Cerebellar nuclear complex (tissue), 1 donor: ENCODE measurements around the gene FAT2.

Experiments
- DNase-seq, 2 experiments: peaks; one replicate each; lab custom pipeline; 2025; lab: John Stamatoyannopoulos, UW

The FAT2 gene, protein sequence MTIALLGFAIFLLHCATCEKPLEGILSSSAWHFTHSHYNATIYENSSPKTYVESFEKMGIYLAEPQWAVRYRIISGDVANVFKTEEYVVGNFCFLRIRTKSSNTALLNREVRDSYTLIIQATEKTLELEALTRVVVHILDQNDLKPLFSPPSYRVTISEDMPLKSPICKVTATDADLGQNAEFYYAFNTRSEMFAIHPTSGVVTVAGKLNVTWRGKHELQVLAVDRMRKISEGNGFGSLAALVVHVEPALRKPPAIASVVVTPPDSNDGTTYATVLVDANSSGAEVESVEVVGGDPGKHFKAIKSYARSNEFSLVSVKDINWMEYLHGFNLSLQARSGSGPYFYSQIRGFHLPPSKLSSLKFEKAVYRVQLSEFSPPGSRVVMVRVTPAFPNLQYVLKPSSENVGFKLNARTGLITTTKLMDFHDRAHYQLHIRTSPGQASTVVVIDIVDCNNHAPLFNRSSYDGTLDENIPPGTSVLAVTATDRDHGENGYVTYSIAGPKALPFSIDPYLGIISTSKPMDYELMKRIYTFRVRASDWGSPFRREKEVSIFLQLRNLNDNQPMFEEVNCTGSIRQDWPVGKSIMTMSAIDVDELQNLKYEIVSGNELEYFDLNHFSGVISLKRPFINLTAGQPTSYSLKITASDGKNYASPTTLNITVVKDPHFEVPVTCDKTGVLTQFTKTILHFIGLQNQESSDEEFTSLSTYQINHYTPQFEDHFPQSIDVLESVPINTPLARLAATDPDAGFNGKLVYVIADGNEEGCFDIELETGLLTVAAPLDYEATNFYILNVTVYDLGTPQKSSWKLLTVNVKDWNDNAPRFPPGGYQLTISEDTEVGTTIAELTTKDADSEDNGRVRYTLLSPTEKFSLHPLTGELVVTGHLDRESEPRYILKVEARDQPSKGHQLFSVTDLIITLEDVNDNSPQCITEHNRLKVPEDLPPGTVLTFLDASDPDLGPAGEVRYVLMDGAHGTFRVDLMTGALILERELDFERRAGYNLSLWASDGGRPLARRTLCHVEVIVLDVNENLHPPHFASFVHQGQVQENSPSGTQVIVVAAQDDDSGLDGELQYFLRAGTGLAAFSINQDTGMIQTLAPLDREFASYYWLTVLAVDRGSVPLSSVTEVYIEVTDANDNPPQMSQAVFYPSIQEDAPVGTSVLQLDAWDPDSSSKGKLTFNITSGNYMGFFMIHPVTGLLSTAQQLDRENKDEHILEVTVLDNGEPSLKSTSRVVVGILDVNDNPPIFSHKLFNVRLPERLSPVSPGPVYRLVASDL (N-terminal part only)

DNA sequence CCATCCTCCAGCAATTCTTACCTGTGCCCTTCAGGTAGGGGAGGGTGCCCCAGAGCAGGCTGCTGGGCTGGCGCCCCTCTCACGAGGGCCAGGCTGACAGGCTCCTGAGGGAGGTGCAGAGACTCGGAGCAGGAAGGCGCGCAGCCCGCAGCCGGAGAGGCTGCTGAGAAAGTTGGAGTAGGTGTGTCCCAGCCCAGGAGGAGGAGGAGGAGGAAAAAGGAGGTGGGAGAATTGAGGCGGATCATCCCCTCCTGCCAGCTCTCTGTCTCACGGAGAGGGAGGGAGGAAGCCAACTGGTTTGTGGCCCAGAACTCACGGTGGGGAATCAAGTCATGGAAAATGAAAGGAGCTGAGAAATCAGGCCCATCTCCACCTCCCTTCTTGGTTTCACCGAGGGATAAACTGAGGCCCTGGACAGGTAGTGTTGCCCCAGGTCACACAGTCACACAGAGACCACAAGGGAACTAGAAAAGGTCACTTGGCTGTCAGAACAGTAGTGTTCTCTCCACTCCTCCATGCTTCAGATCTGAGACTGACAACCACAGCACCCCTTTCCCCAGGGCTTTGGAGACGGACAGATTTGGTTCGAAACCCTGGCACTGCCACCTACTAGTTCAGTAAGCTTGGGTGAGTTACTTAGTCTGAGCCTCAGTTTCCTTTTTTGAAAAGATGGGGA is at the start of gene FAT2:
FAT2 (minus strand) TSS at position 188 of the 676 bp plus-strand sequence. CDS start 22,400 bp downstream, outside the sequence.
- peak; percentile 75 to 88 for DNase-seq

DNA sequence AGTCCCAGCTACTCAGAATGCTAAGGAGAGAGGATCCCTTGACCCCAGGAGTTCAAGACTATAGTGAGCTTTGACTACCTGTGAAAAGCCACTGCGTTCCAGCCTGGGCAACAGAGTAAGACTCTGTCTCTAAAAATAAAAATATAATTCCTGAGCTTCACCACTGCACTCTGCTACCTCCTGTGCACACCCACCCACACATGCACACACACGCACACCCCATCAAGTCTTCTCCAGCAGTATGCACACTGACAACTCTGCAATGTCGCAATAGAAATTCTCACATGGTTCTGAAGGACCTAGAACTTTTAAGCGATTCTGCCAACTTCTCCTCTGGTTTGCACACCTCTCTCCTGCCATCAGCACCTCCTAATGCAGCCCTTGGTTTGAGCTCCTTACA is 47.5 kb upstream of the FAT2 start:
- no peak for DNase-seq

DNA sequence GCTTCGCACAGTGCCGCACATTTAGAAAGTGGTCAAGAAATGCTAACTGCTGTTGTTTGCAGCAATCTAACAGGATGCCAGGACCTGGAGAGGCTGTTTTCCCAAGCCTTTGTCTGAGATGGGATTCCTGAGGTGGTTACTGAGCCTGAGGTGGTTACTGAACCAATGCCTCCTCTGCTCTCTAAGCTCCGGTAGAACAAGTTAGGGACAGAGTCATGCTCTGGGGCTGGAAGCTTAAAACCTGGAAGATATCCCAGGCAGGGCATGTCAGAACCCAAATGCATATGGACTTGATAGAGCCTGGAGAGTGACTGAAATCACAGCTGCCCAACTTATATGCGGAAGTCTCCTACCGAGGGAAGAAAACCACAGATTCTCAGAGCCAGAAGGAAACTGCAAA is 46.5 kb upstream of the FAT2 start:
- DNase-seq = no peak

DNA sequence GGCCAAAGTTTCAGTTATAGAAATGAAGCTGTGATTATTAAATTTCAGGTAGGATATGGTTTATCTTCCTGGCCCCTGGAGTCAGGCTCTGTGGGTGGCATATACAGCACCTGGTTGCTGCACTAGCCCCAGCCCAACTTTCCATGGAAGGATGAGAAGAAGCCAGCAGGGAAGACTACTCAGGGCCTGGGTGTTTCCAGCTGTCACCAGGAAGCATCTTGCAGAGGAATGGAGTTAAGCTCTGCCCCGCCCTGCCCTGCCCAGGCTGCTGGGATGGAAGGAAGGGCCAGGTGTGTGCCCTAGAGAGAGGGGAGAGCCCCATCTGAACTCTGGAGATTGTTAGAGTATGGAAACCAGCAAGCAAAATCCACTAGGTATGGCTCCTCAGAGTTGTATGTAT is 42.8 kb upstream of the FAT2 start:
- no peak for DNase-seq

DNA sequence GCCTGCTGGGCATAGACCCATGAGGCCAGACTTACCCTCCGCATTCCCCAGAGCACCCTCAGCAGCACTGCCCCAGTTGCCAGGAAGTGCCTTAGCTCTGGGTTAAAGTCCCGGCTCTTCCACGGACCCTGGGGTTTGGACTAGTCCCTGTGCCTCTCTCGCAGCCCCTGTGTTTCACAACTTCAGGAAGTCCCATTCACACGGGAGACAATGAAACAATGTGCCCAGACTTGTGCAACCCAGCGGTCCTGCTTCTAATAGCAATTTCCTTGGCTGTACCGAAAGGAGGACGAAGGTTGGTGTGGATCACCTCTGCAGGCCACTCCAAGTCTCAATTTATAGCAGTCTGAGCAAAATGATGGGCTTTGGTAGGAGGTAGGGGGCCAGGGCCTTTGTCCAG is 41.8 kb upstream of the FAT2 start:
- no peak for DNase-seq

DNA sequence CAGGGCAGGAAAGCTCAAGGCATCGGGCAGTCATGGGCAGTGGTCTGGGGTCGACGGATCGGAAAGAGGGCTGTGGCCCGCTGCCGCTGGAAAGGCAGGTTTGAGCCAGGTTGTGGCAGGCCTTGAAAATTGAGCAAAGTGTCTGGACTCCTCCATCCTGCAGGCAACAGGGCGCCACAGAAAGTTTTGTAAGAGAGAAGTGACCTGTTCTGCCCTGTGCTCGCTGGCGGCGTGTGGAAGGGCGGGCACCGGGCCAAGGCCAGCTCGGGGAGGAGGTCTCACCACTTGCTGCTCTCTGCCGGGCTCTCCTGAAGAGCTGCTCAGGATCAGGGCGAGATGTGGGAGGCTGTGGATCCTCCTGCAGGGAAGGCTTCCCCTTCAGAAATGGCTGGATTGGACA is 41.4 kb upstream of the FAT2 start:
- DNase-seq = no peak

DNA sequence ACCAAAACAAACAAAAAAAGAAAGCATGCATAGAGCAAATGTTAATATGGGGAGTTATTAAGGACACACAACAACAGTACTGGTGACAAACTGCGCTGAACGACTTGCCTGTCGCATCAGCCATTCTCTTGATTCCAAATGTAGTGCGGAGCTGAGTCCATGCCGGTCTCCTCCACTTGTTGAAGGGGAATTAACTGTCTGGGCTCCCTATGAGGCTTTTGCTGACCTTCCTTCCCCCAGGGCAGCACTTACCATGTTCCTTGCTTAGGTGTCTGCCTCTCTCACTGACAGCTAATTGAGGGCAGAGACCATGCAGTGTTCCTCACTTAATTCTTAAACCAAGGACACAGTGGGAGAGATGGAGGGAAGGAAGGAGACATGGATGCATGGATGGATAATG is 40.8 kb upstream of the FAT2 start:
- no peak for DNase-seq

DNA sequence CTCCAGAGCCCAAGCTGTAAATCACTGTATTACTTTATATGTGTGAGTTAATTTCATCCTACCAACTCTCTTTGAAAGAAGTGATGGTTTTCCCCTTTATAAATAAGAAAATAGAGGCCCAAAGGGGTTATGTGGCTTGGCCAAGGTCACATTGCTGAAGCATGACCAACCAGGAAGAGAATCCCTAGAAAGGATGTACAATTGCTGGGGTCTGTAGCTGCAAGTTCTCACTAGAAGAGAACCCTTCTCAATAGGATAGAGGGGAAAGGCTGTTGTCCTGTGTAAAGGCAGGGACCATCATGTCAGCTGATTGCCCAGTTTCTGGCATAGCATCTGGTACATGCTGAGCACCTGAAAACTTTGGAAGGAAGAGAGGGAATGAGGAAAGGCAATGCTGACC is 39.0 kb upstream of the FAT2 start:
- DNase-seq = no peak

DNA sequence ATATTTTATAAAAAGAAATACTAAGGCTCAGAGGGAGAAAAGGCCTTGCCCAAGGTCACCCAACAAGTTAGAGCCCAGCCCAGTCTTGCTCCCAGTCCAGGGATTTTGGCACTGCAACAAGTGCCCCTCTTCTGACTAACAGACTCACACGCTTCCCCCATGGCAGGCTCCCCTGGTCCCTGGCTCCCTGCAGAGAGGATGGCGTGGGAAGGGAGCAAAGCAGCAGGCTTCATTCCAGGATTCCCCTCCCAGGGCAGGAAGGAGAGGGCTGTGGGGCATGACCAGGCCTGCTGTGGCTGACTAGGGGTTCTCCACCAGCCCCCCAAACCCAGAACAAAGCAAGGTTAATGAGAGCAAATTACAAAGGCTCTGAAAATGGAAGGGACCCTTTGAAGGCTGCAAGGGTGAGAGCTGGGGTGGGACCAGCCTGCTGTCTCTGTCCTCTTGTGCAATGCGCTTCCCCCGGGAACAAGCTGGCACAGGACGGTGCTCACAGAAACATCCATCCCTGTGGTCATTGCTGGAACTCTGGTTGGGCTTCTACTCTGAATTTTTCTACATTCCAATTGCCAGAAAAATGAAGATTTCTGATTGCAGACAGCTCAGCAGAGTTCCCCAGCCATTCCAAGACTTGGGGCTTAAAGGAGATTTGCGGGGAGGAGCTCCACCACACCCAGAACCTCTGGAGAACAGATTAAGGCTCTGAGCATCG is 37.1 kb upstream of the FAT2 start:
- no peak for DNase-seq

DNA sequence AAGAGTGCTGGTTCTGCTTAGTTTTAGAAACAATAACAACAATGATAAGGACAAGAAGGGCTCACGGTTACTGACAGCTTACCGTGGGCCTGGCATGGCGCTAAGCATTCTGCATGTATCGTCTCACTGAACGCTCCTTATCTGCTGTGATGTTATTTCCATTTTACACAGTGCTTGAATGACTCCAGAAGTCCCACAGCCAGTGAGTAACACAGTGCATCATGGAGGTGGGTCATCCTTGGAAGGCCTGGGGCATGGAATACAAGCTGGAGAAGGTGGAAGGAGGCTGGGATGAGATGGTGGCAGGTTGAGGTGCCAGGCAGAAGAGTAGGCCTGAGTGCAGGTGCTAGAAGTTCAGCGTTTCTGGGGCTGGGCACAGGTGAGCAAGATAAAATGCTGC is 36.5 kb upstream of the FAT2 start:
- DNase-seq = no peak

DNA sequence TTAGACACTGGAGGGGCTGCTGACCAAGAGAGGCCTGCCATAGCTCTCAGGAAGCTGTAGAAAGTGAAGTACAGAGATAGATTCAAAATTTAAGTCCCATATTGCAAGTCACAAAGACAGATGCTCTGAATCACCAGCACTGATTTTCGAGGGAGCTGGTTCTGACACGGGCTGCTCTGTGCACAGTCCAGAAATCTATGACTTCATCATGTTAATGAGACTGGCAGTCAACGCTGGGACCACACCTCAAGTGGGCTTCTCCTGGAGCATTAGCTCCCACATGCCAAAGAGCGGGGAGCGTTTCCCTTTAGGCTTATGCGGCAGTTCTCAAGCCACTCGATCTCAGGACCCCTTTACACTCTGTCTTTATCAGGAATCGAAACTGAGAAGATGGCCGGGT is 34.2 kb upstream of the FAT2 start:
- DNase-seq = no peak

DNA sequence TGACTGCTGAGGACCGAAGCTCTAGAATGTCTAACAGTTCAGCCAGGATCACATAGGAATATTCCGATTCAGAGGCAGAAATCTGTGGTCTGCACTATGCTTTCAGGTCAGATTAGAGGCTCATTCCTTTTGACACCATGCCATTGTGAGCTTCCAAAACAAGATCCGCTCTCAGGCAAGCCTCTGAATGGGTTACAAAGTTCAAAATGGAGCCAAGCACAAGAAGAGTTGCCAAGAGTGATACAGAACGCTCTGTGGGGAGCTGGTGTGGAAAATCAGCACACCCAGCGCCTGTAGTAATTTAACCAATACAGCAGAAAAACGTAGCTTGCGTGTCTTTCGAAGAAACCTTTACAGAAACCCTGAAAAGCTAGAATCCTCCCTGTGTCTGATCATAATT is 33.3 kb upstream of the FAT2 start:
- DNase-seq = peak; percentile 85 to 89

DNA sequence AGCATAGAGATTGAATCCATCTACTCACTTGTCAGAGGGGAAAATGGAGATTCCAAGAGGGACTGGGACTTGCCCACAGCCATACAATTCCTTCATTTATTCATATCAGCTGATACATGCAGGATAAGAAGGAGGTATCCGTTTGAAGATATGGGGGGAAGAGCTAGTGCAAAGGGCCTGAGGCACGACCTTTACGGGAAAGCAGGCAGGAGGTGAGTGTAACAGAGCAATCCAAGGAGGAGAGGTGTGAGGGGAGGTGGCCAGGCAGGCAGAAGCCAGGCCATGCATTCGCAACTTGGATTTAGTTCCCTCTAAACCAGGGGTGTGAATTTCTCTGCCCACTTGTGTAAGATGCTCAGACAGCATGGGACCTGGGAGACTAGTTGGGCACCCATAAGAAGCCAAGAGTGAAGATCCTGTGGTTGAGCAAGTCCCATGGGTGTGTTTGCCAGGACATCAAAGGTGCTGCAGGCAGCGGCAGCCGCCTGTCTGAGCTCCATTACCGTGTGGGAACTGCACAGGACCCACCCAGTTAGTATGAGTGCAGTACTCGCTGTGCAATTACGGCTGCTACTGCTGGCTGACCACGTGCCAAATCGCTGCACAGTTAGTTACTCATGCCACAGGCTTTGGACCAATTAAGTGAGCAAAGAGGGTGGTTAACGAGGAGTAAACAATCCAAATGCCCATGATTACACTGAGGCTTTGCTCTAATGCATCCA is 31.4 kb upstream of the FAT2 start:
- DNase-seq = no peak

DNA sequence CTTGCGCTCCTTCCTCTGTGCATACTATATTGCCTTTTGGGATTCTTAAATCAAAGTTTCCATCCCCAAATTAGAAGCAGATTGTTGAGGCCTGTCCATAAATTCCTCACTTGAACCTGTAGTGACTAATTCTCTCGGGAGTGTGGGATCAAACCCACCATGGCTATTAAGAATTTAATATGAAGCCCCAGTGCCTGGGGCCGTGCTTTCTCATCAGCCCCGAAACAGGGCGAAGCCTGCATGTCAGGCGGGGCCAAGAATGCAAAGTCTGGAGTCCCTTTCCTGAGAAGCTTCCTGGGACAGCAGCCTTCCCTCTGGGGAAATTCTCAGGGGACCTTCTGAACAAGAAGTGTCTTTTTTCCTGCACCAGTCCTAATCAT is 29.3 kb upstream of the FAT2 start:
- DNase-seq = no peak

DNA sequence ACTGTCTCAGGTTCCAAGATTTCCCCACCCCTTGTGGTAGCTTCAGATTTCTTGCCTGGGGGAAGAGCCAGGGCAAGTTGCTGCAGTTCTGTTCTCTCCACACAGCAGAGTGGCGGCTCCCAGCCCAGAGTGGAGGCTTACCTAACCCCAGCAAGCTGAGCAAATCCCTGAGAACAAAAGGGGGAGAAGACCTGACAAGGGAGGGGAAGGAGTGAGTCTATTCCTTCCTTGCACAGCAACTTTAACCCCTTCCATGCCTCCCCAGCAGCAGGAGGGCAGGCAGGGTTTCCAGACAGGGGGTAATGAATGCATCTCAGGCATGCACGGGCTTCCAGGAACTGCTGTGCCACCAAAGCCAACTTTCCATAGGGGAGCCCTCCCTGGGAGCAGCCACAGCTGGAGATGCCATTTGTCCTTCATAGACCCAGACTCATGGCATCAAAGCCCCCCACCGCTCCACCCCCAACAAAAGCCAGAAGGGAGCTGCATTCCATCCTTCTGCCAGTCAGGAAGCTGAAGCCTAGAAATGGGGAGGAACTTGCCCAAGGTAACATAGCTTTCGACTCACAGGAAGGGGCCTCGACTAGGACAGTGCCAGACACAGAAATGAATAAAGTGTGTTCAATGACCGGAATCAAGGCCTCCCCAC is 28.8 kb upstream of the FAT2 start:
- no peak for DNase-seq

DNA sequence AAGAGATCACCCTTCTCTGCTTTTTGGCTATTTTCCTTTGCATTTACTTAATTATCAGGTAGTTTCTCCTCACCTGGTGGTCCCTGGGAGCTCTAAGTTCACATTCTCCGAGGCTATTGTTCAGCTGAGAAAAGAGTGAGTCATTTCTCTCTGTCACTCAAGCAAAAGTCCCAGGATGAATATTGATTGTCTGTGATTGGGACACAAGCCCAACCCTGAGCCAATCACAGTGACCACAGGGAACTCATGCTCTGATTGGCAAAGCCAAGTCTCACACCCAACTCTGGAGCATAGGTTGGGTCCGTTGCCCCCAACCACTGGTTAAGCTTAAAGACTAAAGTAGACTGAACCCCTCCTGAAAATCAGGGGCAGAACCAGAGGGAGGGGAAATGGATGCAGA is 27.8 kb upstream of the FAT2 start:
- DNase-seq = no peak

DNA sequence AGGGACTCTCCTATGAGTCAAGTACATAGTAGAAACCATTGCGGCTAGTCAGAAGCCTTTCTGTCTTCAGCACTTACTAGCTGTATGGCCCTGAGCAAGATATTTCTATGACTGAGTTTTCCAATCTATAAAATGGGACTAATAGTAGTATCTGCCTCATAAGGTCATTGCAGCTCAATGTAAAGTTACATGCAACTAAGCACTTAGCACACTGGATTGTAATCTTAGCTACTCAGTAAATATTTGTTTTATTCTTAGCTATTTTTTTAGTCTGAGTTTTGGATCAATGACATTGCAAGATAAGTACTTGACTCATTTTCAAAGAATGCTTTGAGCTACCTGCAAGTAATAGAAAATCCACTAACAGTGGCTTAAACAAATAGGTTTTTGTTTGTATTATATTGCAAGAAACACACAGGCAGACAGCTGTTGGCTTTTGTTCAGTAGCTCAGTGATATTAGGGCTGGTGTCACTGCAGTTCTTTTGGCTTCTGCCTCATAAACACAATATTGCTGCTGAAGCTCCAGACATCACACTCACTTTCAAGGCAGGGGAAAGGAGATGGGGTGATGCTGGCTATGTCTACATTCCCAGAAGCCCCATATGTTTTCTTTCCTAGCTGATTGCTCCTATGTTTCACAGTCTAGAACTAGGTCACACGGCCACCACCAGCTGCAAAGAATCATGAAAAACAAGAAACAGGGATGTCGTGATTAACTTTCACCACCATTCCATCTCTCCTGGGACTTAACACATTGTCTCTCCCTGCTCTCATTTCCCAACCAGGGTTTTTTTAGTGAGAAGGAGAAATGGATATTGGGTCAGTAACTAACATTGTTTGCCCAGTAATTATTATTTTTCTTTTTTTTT is 26.9 kb upstream of the FAT2 start:
- DNase-seq = no peak

DNA sequence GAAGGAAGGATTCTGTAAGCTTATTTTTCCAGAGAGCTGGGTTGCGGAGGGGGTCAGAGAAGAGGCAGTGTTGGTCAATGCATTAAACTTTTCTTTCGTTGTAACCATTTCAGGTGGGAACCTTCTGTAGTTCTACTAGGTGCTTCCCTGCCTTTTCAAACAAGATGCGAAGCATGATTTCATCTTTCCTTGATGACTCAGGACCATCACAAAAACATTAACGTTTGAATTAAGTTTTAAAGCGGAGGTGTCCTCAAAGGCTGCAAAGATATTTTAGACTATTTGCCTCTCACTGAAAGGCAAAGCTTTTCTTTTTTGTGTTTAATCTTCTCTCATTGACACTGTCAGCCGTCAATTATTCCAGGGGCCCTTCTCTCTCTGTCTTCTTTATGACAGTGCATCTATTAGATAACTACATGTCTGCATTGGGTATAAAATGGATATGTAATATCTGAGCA is 26.3 kb upstream of the FAT2 start:
- DNase-seq = no peak

DNA sequence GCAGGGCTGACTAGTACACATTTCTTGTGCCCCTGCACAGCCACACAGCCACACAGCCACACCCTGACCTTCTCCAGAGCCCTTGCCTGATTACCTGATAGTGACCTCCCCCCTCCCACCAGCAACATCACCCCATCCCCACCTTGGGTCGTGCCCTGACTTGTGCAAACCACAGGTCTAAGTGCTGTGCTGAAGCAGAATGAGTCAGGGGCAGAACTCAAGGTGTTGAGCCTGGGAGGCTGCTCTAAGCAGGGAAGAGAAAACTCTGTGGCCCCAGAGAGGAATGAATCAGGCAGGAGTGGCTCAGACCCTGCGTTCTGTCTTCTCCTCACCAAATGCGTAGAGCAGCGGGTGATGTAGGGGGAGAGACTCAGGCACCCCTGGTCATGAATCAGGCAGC is 24.3 kb upstream of the FAT2 start:
- DNase-seq = no peak
